GM12875 (cell line): Measurements from ENCODE around the gene ZNF487.

ENCODE experiments used
- H3K4me3 ChIP-seq: one replicate; pipeline ENCODE4 v1.5.1; 2011; ENCODE audit warnings: low read depth, low read length, control low read depth
- CTCF ChIP-seq: IDR thresholded peaks from 2 replicates; pipeline ENCODE4 v1.5.1; 2011; ENCODE audit warnings: low read depth, mild to moderate bottlenecking, control low read depth, inconsistent platforms, low read length, moderate library complexity, borderline replicate concordance; ENCODE audit not compliant: insufficient read depth

Gene ZNF487

GRCh38 chr10:43393606-43394360 lies 43.1 kb upstream of the ZNF487 start:
- TF ChIP-seq CTCF = no peak
- H3K4me3 ChIP-seq = no peak overlapping the region

- no peak for TF ChIP-seq CTCF
- H3K4me3 ChIP-seq = no peak overlapping the region
Observed at GRCh38 chr10:43394868-43395267, 42.0 kb upstream of the ZNF487 start.

GRCh38 chr10:43395571-43396060 lies 41.3 kb upstream of the ZNF487 start:
- peak overlapping the region; percentile 84 for H3K4me3 ChIP-seq
- no peak for TF ChIP-seq CTCF

- no peak for TF ChIP-seq CTCF
- H3K4me3 ChIP-seq = peak overlapping the region; percentile 84
Observed at GRCh38 chr10:43396061-43396927, 40.6 kb upstream of the ZNF487 start.

- H3K4me3 ChIP-seq = peak overlapping the region; percentile 84
- no peak for TF ChIP-seq CTCF
Observed at GRCh38 chr10:43396928-43397624, 39.8 kb upstream of the ZNF487 start.

- TF ChIP-seq CTCF = no peak
- no peak overlapping the region for H3K4me3 ChIP-seq
Observed at GRCh38 chr10:43398939-43399319, 38.0 kb upstream of the ZNF487 start.
